MG63 (cell line): ENCODE data around the gene MEIS2. TPM values are rescaled to one million over a fixed set of nuclear protein-coding genes. Genes with fewer than 3 reads are reported as not detected.
A peak's percentile ranks its signal among the peaks of the same experiment; 100 is the strongest.

Source experiments
- DNase-seq: peaks from one replicate; pipeline ENCODE4 v3.0.0-alpha.2; 2020
- H3K27me3 ChIP-seq: fragments of 250-450 bp; sonication (Bioruptor Pico); 2 replicates; pipeline ENCODE4 v1.5.1; 2020; ENCODE audit warnings: mild to moderate bottlenecking, moderate library complexity
- H3K36me3 ChIP-seq: fragments of 250-450 bp; sonication (Bioruptor Pico); 2 replicates; pipeline ENCODE4 v1.5.1; 2020; ENCODE audit warnings: mild to moderate bottlenecking, moderate library complexity
- H3K4me3 ChIP-seq: fragments of 250-450 bp; sonication (Bioruptor Pico); 2 replicates; pipeline ENCODE4 v1.5.1; 2020; ENCODE audit warnings: mild to moderate bottlenecking, moderate library complexity
- H3K9me3 ChIP-seq: fragments of 250-450 bp; sonication (Bioruptor Pico); 2 replicates; pipeline ENCODE4 v1.5.1; 2020; ENCODE audit warnings: mild to moderate bottlenecking, moderate library complexity
- total RNA-seq: library from RNA; depleted of rRNA; stranded (reverse); fragments of >200 nt; shearing (Covaris generic); gene quantifications from 2 replicates; pipeline ENCODE4 v1.2.3, GENCODE V29; 2014; ENCODE audit warnings: low replicate concordance

MEIS2 gene
- total RNA-seq, 1 experiment from 2014 or later = 2.0 TPM

GRCh38 chr15:37093480-37094332 lies 6.6 kb downstream of the MEIS2 start:
- H3K4me3 ChIP-seq = no peak overlapping the region
- no peak for DNase-seq

GRCh38 chr15:37090543-37091175 lies 9.7 kb downstream of the MEIS2 start:
- DNase-seq = no peak
- no peaks in the 10 kb centered on the region for H3K27me3 ChIP-seq
- no peak overlapping the region for H3K4me3 ChIP-seq
- no peaks in the 10 kb centered on the region; the same call in 1 of the 2 replicates for H3K36me3 ChIP-seq
- no peaks in the 10 kb centered on the region for H3K9me3 ChIP-seq

More at GRCh38 chr15:37093480-37094332, 6.6 kb downstream of the MEIS2 start:
- H3K27me3 ChIP-seq = no peaks in the 10 kb centered on the region
- H3K36me3 ChIP-seq = no peaks in the 10 kb centered on the region; the same call in 1 of the 2 replicates
- H3K9me3 ChIP-seq = no peaks in the 10 kb centered on the region

GRCh38 chr15:37088436-37088835 lies 11.9 kb downstream of the MEIS2 start:
- Histone ChIP-seq H3K27me3 (no peaks in the 10 kb centered on the region), H3K36me3 (no peaks in the 10 kb centered on the region; the same call in 1 of the 2 replicates), H3K9me3 (no peaks in the 10 kb centered on the region), H3K4me3 (no peak overlapping the region)
- DNase-seq = no peak

- H3K27me3 ChIP-seq = no peaks in the 10 kb centered on the region
- no peaks in the 10 kb centered on the region for H3K9me3 ChIP-seq
- no peak for DNase-seq
- no peak overlapping the region for H3K4me3 ChIP-seq
- H3K36me3 ChIP-seq = no peaks in the 10 kb centered on the region
These were observed 13.2 kb downstream of the MEIS2 start for GRCh38 chr15:37087131-37087588.

GRCh38 chr15:37086521-37086920 lies 13.8 kb downstream of the MEIS2 start:
- Histone ChIP-seq H3K9me3 (no peaks in the 10 kb centered on the region), H3K4me3 (no peak overlapping the region), H3K36me3 (no peaks in the 10 kb centered on the region), H3K27me3 (no peaks in the 10 kb centered on the region)
- DNase-seq = no peak

GRCh38 chr15:37086120-37086519 lies 14.2 kb downstream of the MEIS2 start:
- Histone ChIP-seq H3K4me3 (no peak overlapping the region), H3K27me3 (no peaks in the 10 kb centered on the region), H3K36me3 (no peaks in the 10 kb centered on the region), H3K9me3 (no peaks in the 10 kb centered on the region)
- DNase-seq = no peak

GRCh38 chr15:37084602-37085001 lies 15.7 kb downstream of the MEIS2 start:
- no peaks in the 10 kb centered on the region for H3K27me3 ChIP-seq
- H3K36me3 ChIP-seq = no peaks in the 10 kb centered on the region
- no peak overlapping the region for H3K4me3 ChIP-seq
- DNase-seq = no peak
- no peaks in the 10 kb centered on the region for H3K9me3 ChIP-seq

- no peak for DNase-seq
- Histone ChIP-seq H3K9me3 (no peaks in the 10 kb centered on the region), H3K27me3 (no peaks in the 10 kb centered on the region), H3K4me3 (no peak overlapping the region), H3K36me3 (no peaks in the 10 kb centered on the region)
These were observed 16.7 kb downstream of the MEIS2 start for GRCh38 chr15:37083610-37084009.

GRCh38 chr15:37081983-37082382 lies 18.4 kb downstream of the MEIS2 start:
- Histone ChIP-seq H3K9me3 (no peaks in the 10 kb centered on the region), H3K36me3 (no peaks in the 10 kb centered on the region), H3K4me3 (no peak overlapping the region), H3K27me3 (no peaks in the 10 kb centered on the region)
- DNase-seq = no peak

- DNase-seq = no peak
- Histone ChIP-seq H3K4me3 (no peak overlapping the region), H3K36me3 (no peaks in the 10 kb centered on the region), H3K27me3 (no peaks in the 10 kb centered on the region), H3K9me3 (no peaks in the 10 kb centered on the region)
These were observed 20.0 kb downstream of the MEIS2 start for GRCh38 chr15:37080261-37080921.

GRCh38 chr15:37079726-37080125 lies 20.6 kb downstream of the MEIS2 start:
- H3K27me3 ChIP-seq = no peaks in the 10 kb centered on the region
- no peak overlapping the region for H3K4me3 ChIP-seq
- peak; percentile 56 for DNase-seq
- no peaks in the 10 kb centered on the region for H3K9me3 ChIP-seq
- H3K36me3 ChIP-seq = no peaks in the 10 kb centered on the region

- H3K27me3 ChIP-seq = no peaks in the 10 kb centered on the region
- H3K4me3 ChIP-seq = no peak overlapping the region
- H3K9me3 ChIP-seq = no peaks in the 10 kb centered on the region
- no peaks in the 10 kb centered on the region for H3K36me3 ChIP-seq
- no peak for DNase-seq
These were observed 21.8 kb downstream of the MEIS2 start for GRCh38 chr15:37078566-37078965.

- no peak for DNase-seq
- H3K4me3 ChIP-seq = no peak overlapping the region
- no peaks in the 10 kb centered on the region for H3K36me3 ChIP-seq
- H3K9me3 ChIP-seq = no peaks in the 10 kb centered on the region
- no peaks in the 10 kb centered on the region for H3K27me3 ChIP-seq
These were observed 22.6 kb downstream of the MEIS2 start for GRCh38 chr15:37077623-37078351.

- DNase-seq = no peak
- H3K9me3 ChIP-seq = no peaks in the 10 kb centered on the region
- no peak overlapping the region for H3K4me3 ChIP-seq
- H3K36me3 ChIP-seq = no peaks in the 10 kb centered on the region
- H3K27me3 ChIP-seq = no peaks in the 10 kb centered on the region
These were observed 23.8 kb downstream of the MEIS2 start for GRCh38 chr15:37076543-37076942.

- no peak for DNase-seq
- Histone ChIP-seq H3K9me3 (no peaks in the 10 kb centered on the region), H3K36me3 (no peaks in the 10 kb centered on the region), H3K4me3 (no peak overlapping the region), H3K27me3 (no peaks in the 10 kb centered on the region)
These were observed 24.6 kb downstream of the MEIS2 start for GRCh38 chr15:37075777-37076176.

GRCh38 chr15:37072181-37072580 lies 28.2 kb downstream of the MEIS2 start:
- no peaks in the 10 kb centered on the region for H3K36me3 ChIP-seq
- no peak for DNase-seq
- no peak overlapping the region for H3K4me3 ChIP-seq
- H3K27me3 ChIP-seq = no peaks in the 10 kb centered on the region
- H3K9me3 ChIP-seq = no peaks in the 10 kb centered on the region

- Histone ChIP-seq H3K27me3 (no peaks in the 10 kb centered on the region), H3K4me3 (no peak overlapping the region), H3K9me3 (no peaks in the 10 kb centered on the region), H3K36me3 (no peaks in the 10 kb centered on the region)
- no peak for DNase-seq
These were observed 29.2 kb downstream of the MEIS2 start for GRCh38 chr15:37071134-37071533.
